HG03575 (cell line): ENCODE measurements around the gene RNF6.
A peak's percentile ranks its signal among the peaks of the same experiment; 100 is the strongest.

Experiments used
- ATAC-seq: cut with Tn5 transposase; IDR thresholded peaks from one replicate; pipeline ENCODE4 v1.9.1; 2021; ENCODE audit not compliant: unreplicated experiment, insufficient number of reproducible peaks, low FRiP score; ENCODE audit errors: extremely low read depth

Gene RNF6

DNA sequence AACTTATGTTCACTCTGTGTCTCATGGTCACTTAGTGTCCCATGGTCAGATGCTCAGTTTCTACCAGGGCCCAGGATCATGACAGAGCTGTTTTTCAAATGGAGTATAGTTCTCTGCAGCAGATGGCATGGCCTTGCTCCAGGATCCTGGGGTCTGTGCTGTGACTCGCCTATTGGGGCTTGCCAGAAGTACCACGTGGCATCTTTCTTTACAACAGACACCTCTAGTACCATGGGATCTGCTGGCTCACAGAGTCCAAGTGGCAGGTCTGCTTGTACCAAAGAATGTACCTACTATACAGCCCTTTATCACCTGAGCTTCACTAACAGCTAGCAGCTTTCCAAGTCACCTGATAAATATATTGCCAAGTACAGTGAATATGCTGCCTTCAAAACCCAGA, 6.0 kb upstream of the RNF6 start:
- no peak for ATAC-seq

DNA sequence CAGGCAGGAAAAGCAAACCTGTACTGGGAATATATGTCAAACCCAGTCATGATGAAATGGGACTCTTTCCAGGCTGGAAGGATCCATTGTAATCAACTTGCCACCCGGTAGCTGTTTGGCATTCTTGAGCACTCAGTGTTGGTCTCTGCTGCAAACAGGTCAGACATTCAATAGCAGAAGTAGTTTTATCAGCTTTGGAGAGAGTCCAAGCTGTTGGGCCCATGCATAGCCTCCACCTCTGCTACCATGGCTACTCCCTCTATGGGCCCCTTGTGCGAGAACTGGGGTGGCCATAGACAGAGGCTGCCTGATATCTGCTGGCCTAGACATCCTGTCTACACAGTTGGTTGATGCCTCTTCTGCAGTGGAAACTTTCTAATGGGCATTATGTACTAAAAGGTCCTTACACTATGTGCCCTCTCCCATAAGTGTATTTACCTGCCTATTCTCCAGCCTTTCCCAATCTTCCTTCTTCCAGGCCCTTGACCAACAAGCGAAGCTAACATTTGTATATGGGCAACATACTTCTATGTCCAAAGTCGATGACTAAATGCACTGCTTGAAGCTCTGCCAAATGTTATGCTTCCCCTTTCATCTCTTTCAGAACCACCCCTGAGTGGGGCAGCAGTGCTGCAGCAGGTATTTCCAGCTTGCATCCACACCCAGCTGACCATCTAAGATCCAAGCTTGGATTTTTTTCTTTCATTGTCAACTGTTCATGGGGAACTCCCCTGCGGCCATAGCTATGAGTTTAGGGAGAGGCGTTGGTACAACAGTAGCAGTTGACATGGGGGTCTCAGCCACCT, 5.3 kb upstream of the RNF6 start:
- no peak for ATAC-seq

DNA sequence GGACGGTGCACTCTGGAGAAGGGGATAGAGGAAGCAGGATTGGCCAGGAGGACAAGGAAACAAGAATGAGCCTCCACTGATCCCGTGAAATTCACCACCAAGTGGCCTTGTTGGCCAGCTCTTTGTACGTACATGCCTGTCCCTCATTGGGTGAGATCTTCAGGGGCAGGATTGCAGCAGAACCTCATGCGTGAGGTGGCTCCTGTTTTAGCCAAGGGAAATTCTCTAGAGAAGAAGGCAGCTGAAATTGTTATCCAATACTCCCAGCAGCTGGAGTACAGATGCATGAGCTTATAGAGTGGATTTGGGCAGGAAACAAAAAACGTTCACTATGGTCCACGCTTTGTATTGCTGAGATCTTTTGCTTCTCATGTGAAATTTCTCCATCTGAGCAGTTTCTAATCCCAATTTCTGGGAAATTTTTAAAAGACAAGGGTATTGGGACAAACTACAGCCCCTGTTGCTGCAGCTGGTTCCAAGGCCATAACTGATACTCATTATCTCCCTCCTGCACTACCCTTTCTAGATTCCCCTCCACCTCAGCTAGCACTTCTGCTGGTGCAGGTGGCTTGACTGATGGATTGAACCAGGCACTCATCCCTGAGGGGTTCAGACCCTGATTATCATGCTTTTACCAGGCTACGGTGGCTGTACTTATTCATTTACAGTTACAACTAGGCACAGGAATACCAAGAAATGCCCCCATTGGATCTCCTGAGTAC, 3.9 kb upstream of the RNF6 start:
- ATAC-seq = no peak

DNA sequence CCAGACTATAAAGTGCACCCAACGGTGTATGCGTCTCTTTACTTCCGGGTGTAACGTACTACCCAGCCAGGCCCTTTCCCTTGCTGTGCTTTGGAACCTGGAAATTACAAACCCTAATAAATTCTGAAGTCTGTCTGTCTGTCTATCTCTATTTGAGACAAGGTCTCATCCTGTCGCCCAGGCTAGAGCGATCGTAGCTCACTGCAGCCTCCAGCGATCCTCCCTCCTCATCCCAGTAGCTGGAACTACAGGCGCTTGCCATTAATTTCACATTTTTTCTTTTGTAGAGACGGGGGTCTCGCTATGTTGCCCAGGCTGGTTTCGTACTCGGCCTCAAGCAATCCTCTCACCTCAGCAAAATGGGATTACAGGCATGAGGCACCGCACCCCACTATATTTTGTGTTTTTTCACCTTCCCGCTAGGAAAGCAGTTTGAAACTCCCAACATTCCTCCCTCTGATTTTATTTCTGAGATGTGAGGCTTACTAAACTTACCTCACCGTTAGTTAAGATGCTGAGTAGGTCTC, 469 bp upstream of the RNF6 start:
- peak; percentile 20 for ATAC-seq

DNA sequence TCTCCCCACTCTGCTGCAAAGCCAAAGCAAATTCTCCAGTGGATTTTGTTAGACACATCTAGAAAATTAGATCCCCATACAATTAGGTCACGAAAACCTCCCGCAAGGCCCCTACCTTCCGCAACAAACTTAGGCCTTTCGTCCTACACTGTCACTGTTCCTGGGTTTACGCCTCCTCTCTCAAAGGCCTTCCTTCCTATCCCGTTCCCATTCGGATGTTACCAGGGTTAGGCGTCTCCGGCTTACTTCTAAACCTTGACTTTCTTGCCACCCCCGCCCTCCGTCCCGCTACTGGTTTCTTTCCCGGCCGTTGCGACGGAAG, 754 bp downstream of the RNF6 start:
- ATAC-seq = no peak

DNA sequence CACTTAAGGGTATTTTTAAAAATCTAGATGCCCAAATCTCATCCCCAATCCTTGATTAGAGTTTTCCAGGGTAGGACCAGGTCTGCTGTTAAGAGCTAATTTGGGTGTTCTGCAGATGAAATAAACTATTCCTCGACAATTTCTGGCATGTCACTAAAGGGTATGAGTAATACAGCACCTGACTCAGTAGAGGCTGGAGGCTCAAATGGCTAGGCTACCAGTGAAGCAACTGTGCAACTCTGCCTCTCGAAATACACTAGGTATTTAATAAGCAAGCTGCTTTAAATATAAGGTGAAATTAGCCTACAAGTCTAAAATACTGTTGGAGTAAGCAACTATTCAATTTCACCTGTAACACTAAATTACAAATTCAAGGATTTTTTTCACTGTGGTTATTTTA, 1.5 kb downstream of the RNF6 start:
- no peak for ATAC-seq

DNA sequence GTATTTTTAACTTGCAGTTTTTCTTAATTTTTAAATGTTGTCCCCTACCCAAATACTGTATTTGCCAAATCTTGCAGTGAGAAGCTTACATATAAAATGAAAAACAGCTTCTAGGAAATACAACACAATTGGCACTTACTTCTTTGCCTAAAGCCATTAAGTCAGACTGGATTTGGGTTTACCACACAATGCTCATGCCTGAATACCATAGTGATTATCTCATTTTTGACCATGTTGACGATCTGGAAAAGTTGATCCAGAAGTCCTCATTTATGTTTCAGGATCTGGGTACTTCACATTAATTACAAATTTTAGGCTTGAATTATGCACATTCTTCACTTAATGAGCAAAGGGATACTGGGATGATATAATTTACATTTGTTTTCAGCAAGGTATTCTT, 2.4 kb downstream of the RNF6 start:
- ATAC-seq = no peak

DNA sequence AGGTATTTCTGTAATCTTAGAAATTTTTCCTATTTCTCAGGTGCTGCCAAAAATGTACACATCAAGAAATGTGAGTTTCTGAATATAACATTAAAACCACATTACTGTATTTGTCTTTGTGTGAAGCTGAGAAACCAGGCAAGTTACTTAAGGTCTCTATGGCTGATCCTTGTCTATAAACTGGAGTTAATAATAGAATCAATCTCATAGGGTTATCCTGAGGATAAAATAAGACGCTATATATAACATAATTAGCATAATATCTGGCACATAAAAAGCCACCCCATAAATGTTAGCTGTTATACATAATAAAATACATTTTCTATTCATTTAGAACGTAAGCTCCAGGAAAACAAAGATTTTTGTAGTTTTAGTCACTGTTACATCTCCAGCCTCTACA, 6.1 kb downstream of the RNF6 start:
- no peak for ATAC-seq

DNA sequence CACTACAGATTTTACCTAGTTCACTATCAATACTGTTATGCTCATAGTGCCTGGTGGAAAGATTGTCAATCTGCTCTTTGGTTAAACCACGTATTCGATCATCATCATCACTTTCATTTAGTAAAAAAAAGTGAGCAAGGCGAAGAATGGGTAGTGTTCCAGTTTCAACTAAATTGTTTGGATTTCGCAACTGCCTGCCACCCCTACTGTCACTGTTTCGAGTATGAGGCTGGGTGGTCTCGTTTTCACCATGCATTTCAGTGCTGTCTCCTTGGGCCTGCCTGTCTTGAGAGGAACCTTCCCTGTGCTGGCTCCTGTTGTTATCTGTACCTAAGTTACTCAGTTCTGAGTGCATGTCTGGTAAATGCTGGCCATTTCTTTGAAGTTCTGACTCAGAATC, 8.1 kb downstream of the RNF6 start:
- no peak for ATAC-seq

DNA sequence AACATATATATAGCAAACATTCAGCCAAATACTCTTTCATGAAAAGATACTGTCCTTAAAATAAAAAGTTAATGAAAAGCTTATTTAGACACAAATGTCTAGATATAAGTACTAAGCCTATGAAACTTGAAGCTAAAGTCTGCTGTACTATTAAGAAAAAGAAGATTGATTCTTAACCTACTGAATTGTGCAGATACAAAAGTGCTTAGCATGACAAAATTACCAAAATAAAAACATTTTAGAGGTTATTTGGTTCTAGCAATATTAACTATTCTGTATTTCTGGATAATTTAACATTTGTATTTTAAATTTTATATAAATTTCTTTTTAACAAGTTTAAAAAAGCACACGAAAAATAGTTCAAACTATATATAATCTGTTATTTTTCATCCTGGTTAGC, 8.8 kb downstream of the RNF6 start:
- ATAC-seq = no peak

DNA sequence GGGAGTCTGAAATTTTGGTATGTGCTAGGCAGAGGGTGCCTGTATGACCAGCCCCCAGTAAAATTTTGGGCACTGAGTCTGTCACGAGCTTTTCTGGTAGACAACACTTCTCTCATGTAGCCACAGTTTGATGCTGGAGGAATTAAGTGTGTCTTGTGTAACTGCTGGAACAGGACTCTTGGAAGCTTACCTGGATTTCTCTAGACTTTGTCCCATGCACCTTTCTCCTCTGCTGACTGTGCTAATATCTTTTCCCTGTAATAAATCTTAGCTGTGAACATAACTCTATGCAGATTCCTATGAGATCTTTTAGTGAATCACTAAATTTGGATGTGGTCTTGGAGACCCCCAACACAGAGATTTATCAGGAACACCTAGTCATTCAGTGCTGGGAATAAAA, 13.8 kb downstream of the RNF6 start:
- no peak for ATAC-seq

DNA sequence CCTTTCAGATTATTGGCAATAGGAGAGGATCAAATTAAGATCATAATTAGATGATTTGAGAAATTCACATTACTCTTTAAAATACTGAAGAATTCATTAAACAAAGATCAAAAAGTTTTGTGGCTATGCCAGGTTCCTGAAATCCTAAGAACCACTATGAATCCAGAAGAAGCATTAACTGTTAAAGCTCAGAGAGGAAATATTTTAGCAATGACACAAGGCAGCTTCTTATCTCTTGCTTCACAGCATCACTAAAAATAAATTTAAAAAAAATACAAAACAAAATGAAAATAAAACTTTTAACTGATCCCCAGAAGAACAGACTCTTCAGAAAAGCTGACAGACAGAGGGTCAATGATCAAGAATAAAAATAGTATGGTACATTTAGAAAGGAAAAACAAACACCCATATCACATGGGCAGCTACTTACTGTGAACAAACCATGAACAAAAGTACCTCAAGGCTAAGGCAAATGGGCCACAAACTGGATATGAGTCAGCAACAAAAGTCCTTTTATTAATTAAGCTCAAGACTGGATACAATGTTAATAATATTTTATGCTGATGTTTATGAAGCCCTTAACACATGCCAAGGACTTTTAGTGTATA, 19.6 kb downstream of the RNF6 start:
- ATAC-seq = no peak

DNA sequence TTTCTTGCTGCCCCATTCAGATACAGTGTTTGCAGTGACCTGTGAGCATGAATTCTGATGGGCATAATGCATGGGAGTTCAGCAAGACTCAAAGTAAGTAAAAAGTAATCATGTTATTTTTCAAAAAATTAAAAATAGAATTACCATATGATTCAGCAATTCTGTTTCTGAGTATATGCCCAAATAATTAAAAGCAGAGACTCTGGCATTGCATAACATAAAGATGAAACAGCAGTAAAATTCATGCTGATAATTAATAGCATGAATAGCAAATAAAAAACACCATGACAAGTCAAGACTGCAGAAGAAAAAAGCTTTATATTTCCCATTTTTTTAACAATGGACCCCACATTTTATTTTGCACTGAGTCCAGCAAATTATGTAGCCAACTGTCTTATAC, 21.3 kb downstream of the RNF6 start:
- no peak for ATAC-seq

DNA sequence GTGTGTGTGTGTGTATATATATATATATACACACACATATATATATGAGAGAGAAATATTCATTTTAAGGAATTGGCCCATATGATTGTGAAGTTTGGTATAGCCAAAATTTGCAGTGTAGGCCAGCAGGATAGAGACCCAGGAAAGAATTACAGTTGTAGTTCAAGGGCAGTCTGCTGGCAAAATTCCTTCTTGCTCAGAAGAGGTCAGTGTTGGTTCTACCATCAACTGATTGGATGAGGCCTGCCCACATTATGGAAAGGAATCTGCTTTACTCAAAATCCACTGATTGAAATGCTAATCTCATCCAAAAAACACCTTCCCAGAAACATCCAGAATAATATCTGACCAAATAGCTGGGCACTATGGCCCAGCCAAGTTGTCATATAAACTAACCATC, 24.0 kb downstream of the RNF6 start:
- ATAC-seq = no peak

DNA sequence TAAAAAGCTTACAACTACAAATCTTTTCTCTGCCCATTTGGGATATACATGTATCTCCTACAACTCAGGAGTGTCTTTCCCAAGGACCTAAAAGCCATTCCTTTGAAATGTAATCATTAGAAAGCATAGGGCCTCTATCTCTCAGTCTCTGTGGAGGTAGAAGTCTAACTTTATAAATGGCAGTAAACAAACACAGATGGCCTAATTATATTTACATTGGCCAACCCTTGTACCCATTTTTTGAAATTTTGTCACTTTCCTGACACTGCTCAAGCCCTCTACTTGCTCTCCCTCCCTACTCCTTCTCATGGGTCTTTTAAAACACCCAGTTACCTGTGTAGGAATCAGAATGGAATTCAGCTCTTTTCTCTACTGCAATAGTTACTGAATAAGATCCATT, 24.8 kb downstream of the RNF6 start:
- ATAC-seq = no peak

DNA sequence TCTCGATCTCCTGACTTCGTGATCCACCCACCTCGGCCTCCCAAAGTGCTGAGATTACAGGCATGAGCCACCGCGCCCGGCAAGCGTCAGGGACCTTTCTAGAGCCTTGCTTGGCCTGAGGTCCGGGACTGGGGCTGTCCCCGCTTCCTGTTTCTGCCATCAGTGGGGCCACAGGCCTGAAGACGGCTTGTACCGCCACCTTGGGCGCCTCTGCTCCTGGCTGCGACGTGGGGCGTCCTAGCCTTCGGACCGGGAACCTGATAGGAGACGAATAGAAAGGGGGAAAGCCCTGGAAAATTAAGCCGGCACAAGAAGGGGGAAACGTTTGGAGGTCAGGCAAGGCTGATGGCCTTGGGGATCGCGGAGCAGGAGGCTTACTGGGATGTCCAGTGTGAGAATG, 35.1 kb downstream of the RNF6 start:
- ATAC-seq = no peak

DNA sequence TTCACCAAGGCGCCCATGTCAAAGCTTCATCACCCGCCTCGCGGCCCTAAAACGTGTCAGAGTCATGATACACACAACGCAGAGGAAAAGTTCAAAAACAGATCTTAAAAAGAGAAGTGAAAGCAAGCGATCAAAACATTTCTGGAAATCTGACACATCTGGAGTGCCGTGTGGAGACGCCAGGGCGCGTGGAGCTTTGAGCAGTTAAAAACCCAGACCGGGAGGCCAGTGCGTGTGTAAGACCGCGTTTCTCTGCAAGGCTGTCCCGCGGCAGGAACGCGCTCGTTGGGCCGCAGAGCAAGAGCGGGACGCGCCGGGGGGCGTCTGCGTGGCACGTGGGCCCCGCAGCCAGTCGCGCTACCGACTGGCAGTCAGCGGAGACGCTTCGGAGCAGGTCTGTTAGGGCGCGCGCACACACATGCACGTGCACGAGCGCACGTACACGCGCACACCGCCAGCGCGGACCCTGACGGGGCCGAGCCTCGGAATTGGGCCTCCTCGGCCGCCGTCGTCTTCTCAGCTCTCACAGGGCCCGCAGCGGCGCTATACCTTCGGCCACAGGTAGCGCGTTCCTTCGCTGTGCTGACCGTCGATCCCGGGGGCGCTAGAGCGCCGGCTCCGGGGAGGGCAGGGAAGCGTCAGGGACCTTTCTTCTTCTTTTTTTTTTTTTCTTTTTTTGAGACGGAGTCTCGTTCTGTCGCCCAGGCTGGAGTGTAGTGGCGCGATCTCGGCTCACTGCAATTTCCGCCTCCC, 35.8 kb downstream of the RNF6 start:
- ATAC-seq = no peak

DNA sequence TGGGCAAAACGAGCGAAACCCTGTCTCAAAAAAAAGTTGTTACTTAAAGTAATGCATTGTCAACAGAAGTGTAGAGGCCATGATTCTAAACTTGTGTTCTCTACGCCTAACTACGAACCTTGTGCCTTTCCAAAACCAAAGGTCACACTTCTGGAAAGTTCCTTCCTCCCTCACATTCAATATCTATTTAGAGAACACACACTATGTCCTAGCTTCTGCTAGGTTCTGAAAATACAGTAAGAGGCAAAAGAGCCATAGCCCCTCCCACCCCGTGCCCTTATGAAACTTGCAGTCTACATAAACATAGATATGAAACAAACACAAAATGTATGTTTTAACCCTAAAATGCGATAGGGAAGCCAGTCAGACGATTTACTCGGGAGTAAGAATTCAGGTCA, 36.4 kb downstream of the RNF6 start:
- ATAC-seq = no peak

DNA sequence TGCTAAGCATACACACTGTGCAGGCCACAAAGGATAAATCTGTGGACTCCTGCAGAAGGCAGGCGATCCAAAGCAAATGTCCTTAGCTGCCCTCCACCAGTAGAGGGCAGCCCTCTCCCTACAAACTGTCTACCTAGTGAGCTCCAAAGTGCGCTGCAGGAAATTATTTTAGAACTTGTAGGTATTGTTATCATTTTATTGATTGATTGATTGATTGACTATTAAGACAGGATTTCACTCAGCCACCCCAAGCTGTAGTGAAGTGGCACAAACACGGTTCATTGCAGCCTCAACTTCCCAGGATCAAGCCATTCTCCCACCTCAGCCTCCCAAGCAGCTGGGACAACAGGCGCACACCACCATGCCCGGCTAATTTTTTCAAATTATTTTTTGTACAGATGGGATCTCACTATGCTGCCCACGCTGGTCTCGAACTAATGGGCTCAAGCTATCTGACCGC, 37.3 kb downstream of the RNF6 start:
- ATAC-seq = no peak
